Stimulated activated CD4-positive, alpha-beta T cell treated with anti-CD3 and anti-CD28 coated beads, Interleukin-15, amount 100 ng/mL, for 24 hours (primary cell): ENCODE data around the gene TEAD1.

Source experiments
- DNase-seq: peaks from one replicate; pipeline ENCODE4 v3.0.0-alpha.2; 2020

Gene TEAD1

GRCh38 chr11:12842933-12843636, 168.9 kb downstream of the TEAD1 start:
- DNase-seq, result no peak

GRCh38 chr11:12845163-12845562, 170.9 kb downstream of the TEAD1 start:
- DNase-seq, result no peak

GRCh38 chr11:12845739-12846358, 171.6 kb downstream of the TEAD1 start:
- DNase-seq, result no peak

- DNase-seq, result no peak
These were observed 172.8 kb downstream of the TEAD1 start for GRCh38 chr11:12846786-12847615.

- no peak for DNase-seq
These were observed 174.2 kb downstream of the TEAD1 start for GRCh38 chr11:12848413-12848812.

- no peak for DNase-seq
These were observed 179.1 kb downstream of the TEAD1 start for GRCh38 chr11:12853325-12853651.

GRCh38 chr11:12853652-12854296, 179.6 kb downstream of the TEAD1 start:
- DNase-seq, result no peak

GRCh38 chr11:12854297-12854661, 180.1 kb downstream of the TEAD1 start:
- no peak for DNase-seq

- no peak for DNase-seq
These were observed 180.6 kb downstream of the TEAD1 start for GRCh38 chr11:12854829-12855228.

- DNase-seq, result no peak
These were observed 182.1 kb downstream of the TEAD1 start for GRCh38 chr11:12856338-12856737.

GRCh38 chr11:12857572-12857971, 183.4 kb downstream of the TEAD1 start:
- DNase-seq, result no peak

- no peak for DNase-seq
These were observed 185.8 kb downstream of the TEAD1 start for GRCh38 chr11:12859872-12860657.

GRCh38 chr11:12860827-12861226, 186.6 kb downstream of the TEAD1 start:
- DNase-seq, result no peak

GRCh38 chr11:12862696-12863469, 188.7 kb downstream of the TEAD1 start:
- no peak for DNase-seq

- no peak for DNase-seq
These were observed 189.4 kb downstream of the TEAD1 start for GRCh38 chr11:12863605-12864121.

GRCh38 chr11:12864316-12865156, 190.3 kb downstream of the TEAD1 start:
- no peak for DNase-seq

- no peak for DNase-seq
These were observed 191.8 kb downstream of the TEAD1 start for GRCh38 chr11:12865863-12866595.

GRCh38 chr11:12867531-12867930, 193.3 kb downstream of the TEAD1 start:
- no peak for DNase-seq

- no peak for DNase-seq
These were observed 194.3 kb downstream of the TEAD1 start for GRCh38 chr11:12868315-12869073.
